Fibroblast of lung (primary cell): ENCODE data around the gene CBFA2T2. TPM values are rescaled to one million over a fixed set of nuclear protein-coding genes. Genes with fewer than 3 reads are reported as not detected.

Source experiments
- DNase-seq, 2 donors: peaks; one replicate each; pipeline versions ENCODE4 v3.0.0 to v3.0.0-alpha.2; 2010; ENCODE audit warnings: low read depth in 2 of 2
- H2AFZ ChIP-seq: 2 replicates; pipeline ENCODE4 v1.5.1; 2012; ENCODE audit warnings: low read length, control low read depth, inconsistent platforms
- H3K27ac ChIP-seq: 2 replicates; pipeline ENCODE4 v1.5.1; 2011; ENCODE audit warnings: low read length, control low read depth; ENCODE audit not compliant: insufficient read depth
- H3K27me3 ChIP-seq: 2 replicates; pipeline ENCODE4 v1.5.1; 2011; ENCODE audit warnings: mild to moderate bottlenecking, low read length; ENCODE audit not compliant: control insufficient read depth, insufficient read depth
- H3K36me3 ChIP-seq: 2 replicates; pipeline ENCODE4 v1.5.1; 2011; ENCODE audit warnings: low read length; ENCODE audit not compliant: control insufficient read depth, insufficient read depth
- H3K4me1 ChIP-seq: 2 replicates; pipeline ENCODE4 v1.5.1; 2011; ENCODE audit warnings: low read length; ENCODE audit not compliant: control insufficient read depth, insufficient read depth; ENCODE audit errors: extremely low read depth
- H3K4me2 ChIP-seq: 2 replicates; pipeline ENCODE4 v1.5.1; 2011; ENCODE audit warnings: low read length, control low read depth; ENCODE audit not compliant: insufficient read depth; ENCODE audit errors: extremely low read depth
- H3K4me3 ChIP-seq, 4 experiments: fragments of 200-600 bp in 1 of 4; sonication (generic) in 1 of 4; replicated peaks in 1 of 4; 2 replicates each; pipeline ENCODE4 v1.5.1; 2011 to 2016; ENCODE audit warnings: low read length in 4 of 4, low read depth in 3 of 4, mild to moderate bottlenecking in 3 of 4, control low read depth in 2 of 4, inconsistent platforms in 1 of 4, mixed read lengths in 1 of 4; ENCODE audit not compliant: insufficient read depth in 1 of 4; ENCODE audit errors: control extremely low read depth in 1 of 4
- H3K79me2 ChIP-seq: 2 replicates; pipeline ENCODE4 v1.5.1; 2012; ENCODE audit warnings: mild to moderate bottlenecking, low read length, inconsistent platforms; ENCODE audit not compliant: control insufficient read depth, insufficient read depth
- H3K9ac ChIP-seq: 2 replicates; pipeline ENCODE4 v1.5.1; 2011; ENCODE audit warnings: mild to moderate bottlenecking, low read length, control low read depth; ENCODE audit not compliant: insufficient read depth
- H3K9me3 ChIP-seq: 2 replicates; pipeline ENCODE4 v1.5.1; 2012; ENCODE audit warnings: low read depth, low read length; ENCODE audit not compliant: control insufficient read depth, insufficient read depth
- H4K20me1 ChIP-seq: 2 replicates; pipeline ENCODE4 v1.5.1; 2011; ENCODE audit warnings: low read length; ENCODE audit not compliant: control insufficient read depth, insufficient read depth; ENCODE audit errors: extremely low read depth
- CTCF ChIP-seq, 2 donors: IDR thresholded peaks in 1 of 2; conservative IDR thresholded peaks in 1 of 2; 1 replicate in 1 of 2; 2 replicates in 1 of 2; pipeline ENCODE4 v1.5.1; 2011 to 2012; ENCODE audit warnings: low read length in 2 of 2, control low read depth in 1 of 2, inconsistent platforms in 1 of 2, low read depth in 1 of 2, mild to moderate bottlenecking in 1 of 2
- EZH2 ChIP-seq: IDR thresholded peaks from 2 replicates; pipeline ENCODE4 v1.5.1; 2012; ENCODE audit warnings: low read length, control low read depth, mild to moderate bottlenecking; ENCODE audit errors: missing control alignments
- polyA plus RNA-seq, 2 donors: library from polyadenylated mRNA; depleted of rRNA in 1 of 2; stranded (reverse) in 1 of 2; unstranded in 1 of 2; fragments of >200 nt; gene quantifications; 2 replicates each; pipeline ENCODE4 v1.2.1, GENCODE V29; 2011 to 2012; ENCODE audit warnings: missing spikeins in 1 of 2
- total RNA-seq: library from RNA; depleted of rRNA; stranded (reverse); fragments of >200 nt; gene quantifications from 2 replicates; pipeline ENCODE4 v1.2.1, GENCODE V29; 2014

The CBFA2T2 gene
- total and polyA plus RNA-seq, 2 donors (not counting 1 experiment from before 2014, with no cell fraction given): 5.6 to 7.3 TPM

GRCh38 chr20:33515569-33516216, 25.8 kb downstream of the CBFA2T2 start:
- H3K4me1 ChIP-seq: no peaks in the 10 kb centered on the region
- no peaks in the 10 kb centered on the region for H3K79me2 ChIP-seq
- TF ChIP-seq CTCF (conservative IDR thresholded peaks at IDR 0.05 in 1 of 2, IDR thresholded peaks at IDR 0.05 in 1 of 2; ENCODE audit: low read depth in 1 of 2, low read length in 2 of 2): peak; percentile 28 to 41
- no peak for TF ChIP-seq EZH2
- H3K9ac ChIP-seq: no peak overlapping the region
- no peaks in the 10 kb centered on the region for H3K36me3 ChIP-seq
- H3K9me3 ChIP-seq: no peaks in the 10 kb centered on the region
- H3K4me3 ChIP-seq: no peak overlapping the region
- no peaks in the 10 kb centered on the region for H4K20me1 ChIP-seq
- H3K27ac ChIP-seq: no peak overlapping the region
- H3K27me3 ChIP-seq: no peaks in the 10 kb centered on the region
- no peak for DNase-seq
- no peak overlapping the region for H3K4me2 ChIP-seq
- no peak overlapping the region for H2AFZ ChIP-seq

- DNase-seq: peak in 1 of 2 donors; percentile 39
- H3K27ac ChIP-seq: no peak overlapping the region
- H2AFZ ChIP-seq: no peak overlapping the region
- H4K20me1 ChIP-seq: no peaks in the 10 kb centered on the region
- H3K4me2 ChIP-seq: no peak overlapping the region
- H3K9me3 ChIP-seq: no peaks in the 10 kb centered on the region
- no peak overlapping the region for H3K4me3 ChIP-seq
- no peaks in the 10 kb centered on the region for H3K27me3 ChIP-seq
- TF ChIP-seq EZH2 (no peak), CTCF (conservative IDR thresholded peaks at IDR 0.05 in 1 of 2, IDR thresholded peaks at IDR 0.05 in 1 of 2; ENCODE audit: low read depth in 1 of 2, low read length in 2 of 2) (no peak)
- H3K36me3 ChIP-seq: no peaks in the 10 kb centered on the region
- H3K4me1 ChIP-seq: no peaks in the 10 kb centered on the region
- H3K79me2 ChIP-seq: no peaks in the 10 kb centered on the region
- no peak overlapping the region for H3K9ac ChIP-seq
Observed at GRCh38 chr20:33516882-33517281, 27.0 kb downstream of the CBFA2T2 start.

- Histone ChIP-seq H3K4me3 (no peak overlapping the region), H3K9ac (no peak overlapping the region), H2AFZ (no peak overlapping the region), H3K4me1 (no peaks in the 10 kb centered on the region), H4K20me1 (no peaks in the 10 kb centered on the region), H3K36me3 (no peaks in the 10 kb centered on the region), H3K79me2 (no peaks in the 10 kb centered on the region), H3K4me2 (no peak overlapping the region), H3K27me3 (no peaks in the 10 kb centered on the region), H3K9me3 (no peaks in the 10 kb centered on the region), H3K27ac (peak overlapping the region; percentile 23)
- DNase-seq: peak; percentile 47 to 86
- no peak for TF ChIP-seq CTCF (conservative IDR thresholded peaks at IDR 0.05 in 1 of 2, IDR thresholded peaks at IDR 0.05 in 1 of 2; ENCODE audit: low read depth in 1 of 2, low read length in 2 of 2)
- TF ChIP-seq EZH2: no peak
Observed at GRCh38 chr20:33518071-33518470, 28.2 kb downstream of the CBFA2T2 start.
